Kidney (tissue), 22 donors: ENCODE data around the gene IER3IP1. TPM values are rescaled to one million over a fixed set of nuclear protein-coding genes. Genes with fewer than 3 reads are reported as not detected.

Experiments used
- DNase-seq, 5 donors: peaks; one replicate each; pipeline ENCODE4 v3.0.0-alpha.2; 2013 to 2020
- FAIRE-seq: peaks from 2 replicates; lab custom pipeline; 2012; peaks lifted over from hg19 to GRCh38; lab: Jason Lieb, UNC
- H3K27ac ChIP-seq, 2 donors: one replicate each; pipeline ENCODE4 v1.7.0; 2013; ENCODE audit warnings: low read depth in 2 of 2, low read length in 2 of 2, inconsistent platforms in 1 of 2
- H3K27me3 ChIP-seq: one replicate; pipeline ENCODE4 v1.7.1; 2013; ENCODE audit warnings: low read length, inconsistent platforms; ENCODE audit not compliant: control insufficient read depth, insufficient read depth
- H3K36me3 ChIP-seq, 3 donors: one replicate each; pipeline versions ENCODE4 v1.7.0 to v1.7.1; 2013; ENCODE audit warnings: low read length in 3 of 3, control low read depth in 1 of 3, inconsistent platforms in 1 of 3; ENCODE audit not compliant: insufficient read depth in 3 of 3, control insufficient read depth in 2 of 3
- H3K4me1 ChIP-seq, 3 donors: one replicate each; pipeline versions ENCODE4 v1.7.0 to v1.7.1; 2013; ENCODE audit warnings: low read length in 3 of 3, inconsistent platforms in 1 of 3, low read depth in 1 of 3; ENCODE audit not compliant: control insufficient read depth in 2 of 3, insufficient read depth in 2 of 3
- H3K4me3 ChIP-seq, 3 donors: one replicate each; pipeline versions ENCODE4 v1.7.0 to v1.8.1; 2013; ENCODE audit warnings: low read length in 3 of 3, control low read depth in 1 of 3, inconsistent platforms in 1 of 3
- H3K9ac ChIP-seq, 3 donors: one replicate each; pipeline versions ENCODE4 v1.7.0 to v1.7.1; 2013; ENCODE audit warnings: low read length in 3 of 3, control low read depth in 1 of 3, inconsistent platforms in 1 of 3
- H3K9me3 ChIP-seq, 3 donors: one replicate each; pipeline versions ENCODE4 v1.7.0 to v1.7.1; 2013; ENCODE audit warnings: low read length in 3 of 3, control low read depth in 1 of 3, inconsistent platforms in 1 of 3; ENCODE audit not compliant: control insufficient read depth in 2 of 3, insufficient read depth in 1 of 3
- intact Hi-C: fragments of 100-400 bp; cut with DNase I; formaldehyde crosslinking; loops from one replicate; pipeline ENCODE4 v1.11.1; 2022
- long read RNA-seq, 10 donors: library from polyadenylated mRNA in 1 of 10; unstranded in 1 of 10; transcript quantifications; one replicate each; pipeline ENCODE4 v2.0.0 and lab custom pipeline, GENCODE V29; 2021 to 2026
- polyA plus RNA-seq: library from polyadenylated mRNA; stranded (reverse); fragments of 350-450 nt; fragmentation: Illumina TruSeq; extraction: RNeasy Lipid Tissue Mini Kit (QIAGEN cat#74804); gene quantifications from one replicate; pipeline ENCODE4 v1.2.3, GENCODE V29; 2014; ENCODE audit warnings: low read depth, low replicate concordance; ENCODE audit not compliant: insufficient read depth
- total RNA-seq: library from RNA; stranded (reverse); fragmentation: NEBNext Ultra II Directional; extraction: Animal tissue kit (Norgen Biotek cat#: 25700); gene quantifications from one replicate; pipeline ENCODE4 v1.2.1, GENCODE V29; 2021
- TF ChIP-seq, protein P1 (sequence below): IDR thresholded peaks from 3 replicates; pipeline ENCODE4 v1.5.1; 2012; ENCODE audit warnings: mild to moderate bottlenecking, moderate library complexity, borderline replicate concordance; ENCODE audit not compliant: insufficient read depth; ENCODE audit errors: extremely low read depth
- donor health status: control.
- donor health status: control.
- donor health status: control.
- donor health status: control.
- donor health status: control.
- donor health status: DM: yes; HTN: yes; CAD: no.
- donor health status: Normal renal cell carcinoma (clear cell type).

Gene IER3IP1
- total RNA-seq (14.4 TPM), polyA plus RNA-seq (31.9 TPM)
- long read RNA-seq, donor 1, transcript IER3IP1-201 (3 exons, 3,689 nt) = major isoform, 51 of 51 reads
- long read RNA-seq, donor 1, partial matches to known transcripts = 0 of 51 reads
- long read RNA-seq, donor 1, other reads (novel, unspliced or antisense) = 0 of 51 reads
- long read RNA-seq, donor 2, transcript IER3IP1-201 (3 exons, 3,689 nt) = major isoform, 72 of 74 reads
- long read RNA-seq, donor 2, partial matches to known transcripts = 0 of 74 reads
- long read RNA-seq, donor 2, other reads (novel, unspliced or antisense) = 0 of 74 reads
- long read RNA-seq, donor 3, transcript IER3IP1-201 (3 exons, 3,689 nt) = major isoform, 90 of 113 reads
- long read RNA-seq, donor 3, partial matches to known transcripts = 23 of 113 reads
- long read RNA-seq, donor 3, other reads (novel, unspliced or antisense) = 0 of 113 reads
- long read RNA-seq, donor 4, transcript IER3IP1-201 (3 exons, 3,689 nt) = major isoform, 56 of 61 reads
- long read RNA-seq, donor 4, partial matches to known transcripts = 5 of 61 reads
- long read RNA-seq, donor 4, other reads (novel, unspliced or antisense) = 0 of 61 reads
- long read RNA-seq, donor 5, transcript IER3IP1-201 (3 exons, 3,689 nt) = major isoform, 6 of 6 reads
- long read RNA-seq, donor 5, partial matches to known transcripts = 0 of 6 reads
- long read RNA-seq, donor 5, other reads (novel, unspliced or antisense) = 0 of 6 reads
- long read RNA-seq, donor 6, transcript IER3IP1-201 (3 exons, 3,689 nt) = major isoform, 158 of 215 reads
- long read RNA-seq, donor 6, partial matches to known transcripts = 57 of 215 reads
- long read RNA-seq, donor 6, other reads (novel, unspliced or antisense) = 0 of 215 reads
- long read RNA-seq, donor 7, transcript IER3IP1-201 (3 exons, 3,689 nt) = major isoform, 49 of 49 reads
- long read RNA-seq, donor 7, partial matches to known transcripts = 0 of 49 reads
- long read RNA-seq, donor 7, other reads (novel, unspliced or antisense) = 0 of 49 reads
- long read RNA-seq, donor 8, transcript IER3IP1-201 (3 exons, 3,689 nt) = major isoform, 72 of 82 reads
- long read RNA-seq, donor 8, partial matches to known transcripts = 10 of 82 reads
- long read RNA-seq, donor 8, other reads (novel, unspliced or antisense) = 0 of 82 reads
- long read RNA-seq, donor 9, transcript IER3IP1-201 (3 exons, 3,689 nt) = major isoform, 38 of 44 reads
- long read RNA-seq, donor 9, partial matches to known transcripts = 6 of 44 reads
- long read RNA-seq, donor 9, other reads (novel, unspliced or antisense) = 0 of 44 reads
- long read RNA-seq, donor 10, transcript IER3IP1-201 (3 exons, 3,689 nt) = major isoform, 57 of 67 reads
- long read RNA-seq, donor 10, partial matches to known transcripts = 10 of 67 reads
- long read RNA-seq, donor 10, other reads (novel, unspliced or antisense) = 0 of 67 reads

DNA sequence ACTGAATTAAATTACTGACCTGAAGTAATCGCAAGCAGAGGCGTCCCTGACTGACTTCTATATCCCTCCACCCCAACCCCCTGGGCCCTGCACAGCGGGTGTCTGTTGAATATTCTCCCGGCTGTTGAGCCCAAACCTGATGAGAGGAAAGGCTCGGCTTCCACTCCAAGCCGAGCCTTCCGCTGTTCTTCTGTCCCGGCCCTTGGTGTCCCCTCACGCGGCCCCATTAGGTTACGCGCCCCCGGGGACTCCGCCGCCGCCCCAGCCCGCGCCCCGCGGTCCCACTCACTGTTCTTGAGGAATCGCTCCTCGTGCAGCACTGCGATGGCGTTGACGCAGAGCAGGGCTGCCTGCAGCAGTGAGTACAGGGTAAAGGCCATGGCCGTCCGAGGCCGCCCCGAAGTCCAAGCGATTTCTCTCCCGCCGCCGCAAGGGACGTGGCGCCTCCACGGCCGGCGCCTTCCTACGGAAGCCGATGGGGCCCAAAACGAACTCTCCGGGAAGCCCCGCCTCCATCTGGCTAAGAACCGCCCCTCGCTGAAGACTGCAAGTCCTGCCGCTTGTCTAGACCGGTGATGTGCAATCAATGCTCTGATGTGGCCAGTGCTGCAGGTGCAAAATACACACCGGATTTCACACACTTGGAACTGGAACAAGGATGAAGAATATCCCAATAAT lies at the start of gene IER3IP1:
Gene IER3IP1 (minus strand): TSS at position 467 of the 678 bp plus-strand sequence. CDS start 87 bp downstream, at position 380.
- Histone ChIP-seq H3K27me3 (no peaks in the 10 kb centered on the region), H3K4me3 (peak within 1 kb of the TSS; percentile 78 to 92 (median 91)), H3K9me3 (no peaks in the 10 kb centered on the region), H3K36me3 (no peaks in the 10 kb centered on the region), H3K27ac (peak within 1 kb of the TSS; percentile 73 to 83), H3K4me1 (peaks cover 0 to 12% (median 7%) of the 10 kb centered on the region in 3 donors), H3K9ac (peak within 1 kb of the TSS; percentile 71 to 84 (median 77))
- FAIRE-seq (no peak), DNase-seq (peak; percentile 94 to 96 (median 95))
- intact Hi-C loops = no loop called here
- TF ChIP-seq, protein P1, sequence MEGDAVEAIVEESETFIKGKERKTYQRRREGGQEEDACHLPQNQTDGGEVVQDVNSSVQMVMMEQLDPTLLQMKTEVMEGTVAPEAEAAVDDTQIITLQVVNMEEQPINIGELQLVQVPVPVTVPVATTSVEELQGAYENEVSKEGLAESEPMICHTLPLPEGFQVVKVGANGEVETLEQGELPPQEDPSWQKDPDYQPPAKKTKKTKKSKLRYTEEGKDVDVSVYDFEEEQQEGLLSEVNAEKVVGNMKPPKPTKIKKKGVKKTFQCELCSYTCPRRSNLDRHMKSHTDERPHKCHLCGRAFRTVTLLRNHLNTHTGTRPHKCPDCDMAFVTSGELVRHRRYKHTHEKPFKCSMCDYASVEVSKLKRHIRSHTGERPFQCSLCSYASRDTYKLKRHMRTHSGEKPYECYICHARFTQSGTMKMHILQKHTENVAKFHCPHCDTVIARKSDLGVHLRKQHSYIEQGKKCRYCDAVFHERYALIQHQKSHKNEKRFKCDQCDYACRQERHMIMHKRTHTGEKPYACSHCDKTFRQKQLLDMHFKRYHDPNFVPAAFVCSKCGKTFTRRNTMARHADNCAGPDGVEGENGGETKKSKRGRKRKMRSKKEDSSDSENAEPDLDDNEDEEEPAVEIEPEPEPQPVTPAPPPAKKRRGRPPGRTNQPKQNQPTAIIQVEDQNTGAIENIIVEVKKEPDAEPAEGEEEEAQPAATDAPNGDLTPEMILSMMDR = no peak

DNA sequence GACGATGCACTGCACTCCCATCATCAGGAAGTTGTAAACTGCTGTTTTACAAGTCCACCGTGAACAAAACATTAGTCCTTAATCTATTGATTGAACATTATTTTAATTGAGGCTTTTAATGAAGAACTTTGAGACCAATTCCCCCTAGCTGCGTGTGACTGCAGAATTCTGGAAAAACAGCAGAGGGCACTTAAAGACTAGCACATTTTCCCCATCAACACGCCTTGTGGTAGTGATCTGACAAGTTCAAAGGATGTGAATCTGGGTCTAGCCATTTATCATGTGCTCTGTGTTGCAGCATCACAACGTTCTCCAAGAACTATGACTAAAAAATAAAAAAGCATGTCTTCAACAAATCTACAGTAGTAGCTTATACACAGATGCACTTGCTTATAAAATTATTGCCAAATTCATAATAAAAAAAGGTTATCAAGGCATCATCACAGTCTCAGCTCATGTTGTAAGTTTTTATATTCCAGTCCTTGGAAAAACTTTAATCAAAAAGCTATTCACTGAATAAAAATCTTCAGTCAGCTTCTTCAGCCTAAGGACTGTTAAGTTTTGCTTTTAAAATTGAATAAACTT lies 39.5 kb upstream of the IER3IP1 start:
- Histone ChIP-seq H3K9me3 (no peaks in the 10 kb centered on the region), H3K27ac (no peak overlapping the region), H3K4me3 (no peak overlapping the region), H3K9ac (no peak overlapping the region), H3K27me3 (peaks cover 6% of the 10 kb centered on the region), H3K36me3 (no peaks in the 10 kb centered on the region), H3K4me1 (no peaks in the 10 kb centered on the region)
- DNase-seq (peak in 3 of 5 donors; percentile 37 to 77 (median 63)), FAIRE-seq (peak; percentile 3)
- intact Hi-C loops = no loop called here
- TF ChIP-seq, protein P1 = peak; percentile 56
